IPS-15b (cell line): ENCODE data around the gene UPK3BL1.
"Not testable (repeated sequence)": the region's sequence is repeated elsewhere in the genome, so short reads cannot be mapped to it uniquely, and the experiment has no call there.

Experiments used
- H3K27me3 ChIP-seq: one replicate; pipeline ENCODE4 v1.6.1; 2013; ENCODE audit warnings: low read length; ENCODE audit not compliant: control insufficient read depth, insufficient read depth
- H3K36me3 ChIP-seq: one replicate; pipeline ENCODE4 v1.6.1; 2013; ENCODE audit warnings: low read length; ENCODE audit not compliant: control insufficient read depth, insufficient read depth
- H3K4me1 ChIP-seq: one replicate; pipeline ENCODE4 v1.6.1; 2013; ENCODE audit warnings: mild to moderate bottlenecking, low read length; ENCODE audit not compliant: control insufficient read depth, insufficient read depth
- H3K4me3 ChIP-seq: one replicate; pipeline ENCODE4 v1.5.1; 2013; ENCODE audit warnings: low read depth, low read length
- H3K9ac ChIP-seq: one replicate; pipeline ENCODE4 v1.6.1; 2013; ENCODE audit warnings: low read depth, mild to moderate bottlenecking, low read length
- H3K9me3 ChIP-seq: one replicate; pipeline ENCODE4 v1.6.1; 2013; ENCODE audit warnings: mild to moderate bottlenecking, low read length; ENCODE audit not compliant: control insufficient read depth, insufficient read depth

The UPK3BL1 gene, protein sequence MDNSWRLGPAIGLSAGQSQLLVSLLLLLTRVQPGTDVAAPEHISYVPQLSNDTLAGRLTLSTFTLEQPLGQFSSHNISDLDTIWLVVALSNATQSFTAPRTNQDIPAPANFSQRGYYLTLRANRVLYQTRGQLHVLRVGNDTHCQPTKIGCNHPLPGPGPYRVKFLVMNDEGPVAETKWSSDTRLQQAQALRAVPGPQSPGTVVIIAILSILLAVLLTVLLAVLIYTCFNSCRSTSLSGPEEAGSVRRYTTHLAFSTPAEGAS

DNA sequence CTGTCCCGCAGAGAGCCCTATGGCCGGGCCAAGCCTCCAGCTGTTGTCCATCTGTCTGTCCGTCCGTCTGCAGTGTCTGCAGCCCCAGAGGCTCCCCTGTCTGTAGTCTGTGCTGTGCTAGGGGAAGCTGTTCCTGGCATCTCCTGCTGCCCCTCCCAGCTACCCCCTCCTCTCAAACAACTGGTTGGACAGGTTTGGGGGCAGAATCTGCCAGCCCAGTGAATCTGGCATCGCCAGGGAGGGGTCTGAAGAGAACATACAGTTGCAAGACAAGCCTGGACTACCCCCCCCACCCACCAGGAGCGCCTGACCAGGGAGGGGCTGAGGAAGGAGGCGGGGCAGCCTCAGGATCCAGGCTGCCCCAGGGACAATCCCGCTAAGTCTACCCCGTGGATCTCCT lies at the start of gene UPK3BL1:
Gene UPK3BL1, minus strand, starts transcription at position 101 of the 400 bp plus-strand sequence. Its CDS starts 50 bp downstream, at position 51.
- not testable (repeated sequence) for H3K27me3 ChIP-seq, H3K4me3 ChIP-seq, H3K4me1 ChIP-seq, H3K9ac ChIP-seq, H3K36me3 ChIP-seq, H3K9me3 ChIP-seq

DNA sequence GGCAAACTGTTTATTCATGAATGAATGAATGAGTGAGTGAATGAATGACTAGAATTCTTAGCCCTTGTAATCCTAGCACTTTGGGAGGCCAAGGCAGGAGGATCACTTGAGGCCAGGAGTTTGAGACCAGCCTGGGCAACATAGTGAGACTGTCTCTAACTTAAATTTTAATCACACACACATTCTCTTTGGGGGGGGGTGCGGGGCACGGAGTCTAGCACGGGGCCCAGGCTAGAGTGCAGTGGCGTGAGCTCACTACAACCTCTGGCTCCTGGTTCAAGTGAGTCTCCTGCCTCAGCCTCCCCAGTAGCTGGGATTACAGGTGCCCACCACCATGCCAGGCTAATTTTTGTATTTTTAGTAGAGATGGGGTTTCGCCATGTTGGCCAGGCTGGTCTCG lies 48.0 kb upstream of the UPK3BL1 start:
- H3K4me1 ChIP-seq, H3K36me3 ChIP-seq, H3K4me3 ChIP-seq, H3K9me3 ChIP-seq, H3K27me3 ChIP-seq, H3K9ac ChIP-seq: not testable (repeated sequence)

DNA sequence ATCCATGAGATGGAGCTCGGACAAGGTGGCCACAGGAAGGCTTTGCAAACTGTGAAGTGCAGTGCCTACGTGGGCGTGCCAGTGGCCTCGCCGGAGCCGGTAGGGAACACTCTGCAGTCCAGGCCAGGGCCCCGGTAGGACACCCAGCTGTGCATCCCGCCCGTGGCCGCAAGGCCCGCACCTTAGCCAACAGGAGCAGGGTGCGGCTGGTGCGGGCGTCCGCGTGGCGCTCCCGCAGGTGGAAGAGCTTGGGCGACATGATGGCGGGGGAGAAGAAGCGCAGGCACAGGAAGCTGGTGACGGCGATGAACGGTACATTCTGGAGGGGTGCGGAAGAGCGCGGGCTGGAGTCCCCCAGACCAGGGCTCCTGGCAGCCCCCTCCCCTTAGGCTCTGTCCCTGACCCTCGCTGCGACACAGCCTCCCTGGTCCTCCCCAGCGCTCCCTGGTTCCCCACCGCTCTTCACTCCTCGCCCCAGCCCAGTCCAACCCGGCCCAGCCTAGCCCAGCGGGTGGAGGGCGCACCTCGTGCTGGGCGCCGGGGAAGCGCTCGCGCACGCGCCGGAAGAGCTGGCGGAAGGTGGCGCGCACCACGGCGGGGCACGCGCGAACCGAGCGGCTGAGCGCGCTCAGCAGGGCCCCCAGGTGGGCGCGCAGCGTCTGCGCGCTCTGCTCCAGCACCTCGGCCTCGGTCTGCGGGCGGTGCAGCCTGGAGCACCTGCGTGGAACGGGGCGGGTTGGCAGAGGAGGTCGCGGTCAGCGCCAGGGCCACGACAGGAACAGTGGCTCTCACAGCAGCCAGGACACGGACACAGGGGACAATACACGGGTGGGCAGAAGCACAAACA lies 47.1 kb upstream of the UPK3BL1 start:
- not testable (repeated sequence) for H3K4me3 ChIP-seq, H3K4me1 ChIP-seq, H3K9me3 ChIP-seq, H3K27me3 ChIP-seq, H3K36me3 ChIP-seq, H3K9ac ChIP-seq

DNA sequence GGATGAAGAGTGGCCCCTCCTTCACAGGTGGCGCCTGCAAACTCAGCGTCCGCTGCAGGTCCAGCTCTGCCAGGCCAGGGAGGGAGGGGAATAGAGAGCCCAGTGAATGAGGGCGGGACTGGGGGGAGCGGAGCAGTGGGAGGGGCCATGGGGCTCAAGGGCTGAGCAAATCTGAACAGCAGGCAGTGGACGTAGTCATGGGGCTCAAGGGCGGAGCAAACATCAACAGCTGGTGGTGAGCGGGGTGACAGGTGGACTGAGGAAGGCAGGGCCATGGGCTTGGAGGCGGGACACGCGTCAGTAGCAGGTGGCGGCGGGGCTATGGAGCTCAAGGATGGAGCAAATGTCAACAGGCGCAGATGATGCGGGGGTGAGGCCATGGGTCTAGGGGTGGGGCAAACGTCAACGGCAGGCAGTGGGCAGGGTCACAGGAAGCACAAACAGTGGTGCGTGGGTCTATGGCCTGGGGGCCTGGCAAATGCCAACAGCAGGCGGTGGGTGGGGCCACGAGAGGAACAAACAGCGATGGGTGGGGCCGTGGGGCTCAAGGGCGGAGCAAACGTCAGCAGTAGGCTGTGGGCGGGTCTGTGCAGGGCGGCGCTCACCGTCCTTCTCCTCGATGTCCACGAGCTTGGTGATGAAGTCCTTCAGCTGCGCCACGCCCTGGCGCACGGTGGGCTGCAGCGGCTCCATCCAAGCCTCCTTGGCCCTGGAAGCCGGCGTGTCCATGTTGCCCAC lies 45.9 kb upstream of the UPK3BL1 start:
- H3K36me3 ChIP-seq, H3K9ac ChIP-seq, H3K9me3 ChIP-seq, H3K4me3 ChIP-seq, H3K4me1 ChIP-seq, H3K27me3 ChIP-seq: not testable (repeated sequence)

DNA sequence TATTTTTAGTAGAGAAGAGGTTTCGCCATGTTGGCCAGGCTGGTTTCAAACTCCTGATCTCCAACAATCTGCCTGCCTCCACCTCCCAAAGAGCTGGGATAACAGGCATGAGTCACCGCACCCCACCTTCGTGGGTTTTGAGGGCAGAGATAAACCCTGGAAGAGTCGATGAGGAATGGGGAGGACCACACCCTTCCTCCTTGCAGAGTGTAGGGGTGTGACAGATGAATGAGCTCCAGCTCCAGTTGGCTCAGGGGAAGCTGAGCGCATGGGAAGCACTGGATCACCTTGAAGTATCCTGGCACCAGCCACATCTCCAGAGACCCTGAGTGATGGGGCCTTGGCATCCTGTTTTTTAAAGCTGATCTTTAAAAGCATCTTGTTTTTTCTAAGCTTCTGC lies 40.0 kb upstream of the UPK3BL1 start:
- not testable (repeated sequence) for H3K27me3 ChIP-seq, H3K4me1 ChIP-seq, H3K9me3 ChIP-seq, H3K36me3 ChIP-seq, H3K9ac ChIP-seq, H3K4me3 ChIP-seq

DNA sequence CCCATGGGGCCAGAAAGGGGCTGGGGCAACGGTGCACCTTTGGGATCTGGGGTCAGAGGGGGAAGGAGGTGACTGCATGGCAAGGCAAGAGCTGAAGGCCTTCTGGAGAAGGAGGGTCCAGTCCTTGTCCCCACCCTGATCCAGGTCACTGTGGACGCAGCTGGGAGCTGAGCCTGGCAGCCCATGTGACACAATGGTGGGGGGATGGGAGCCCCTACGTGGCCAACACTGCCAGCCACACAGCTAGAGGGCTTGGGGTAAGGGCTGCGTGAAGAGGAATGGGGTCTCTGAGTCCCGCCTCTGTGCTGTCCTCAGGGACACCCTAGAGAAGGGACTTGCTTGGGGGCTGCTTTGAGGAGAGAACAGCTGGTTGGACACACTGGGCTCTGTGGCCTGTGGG lies 38.2 kb upstream of the UPK3BL1 start:
- H3K9ac ChIP-seq, H3K9me3 ChIP-seq, H3K27me3 ChIP-seq, H3K4me3 ChIP-seq, H3K36me3 ChIP-seq, H3K4me1 ChIP-seq: not testable (repeated sequence)

DNA sequence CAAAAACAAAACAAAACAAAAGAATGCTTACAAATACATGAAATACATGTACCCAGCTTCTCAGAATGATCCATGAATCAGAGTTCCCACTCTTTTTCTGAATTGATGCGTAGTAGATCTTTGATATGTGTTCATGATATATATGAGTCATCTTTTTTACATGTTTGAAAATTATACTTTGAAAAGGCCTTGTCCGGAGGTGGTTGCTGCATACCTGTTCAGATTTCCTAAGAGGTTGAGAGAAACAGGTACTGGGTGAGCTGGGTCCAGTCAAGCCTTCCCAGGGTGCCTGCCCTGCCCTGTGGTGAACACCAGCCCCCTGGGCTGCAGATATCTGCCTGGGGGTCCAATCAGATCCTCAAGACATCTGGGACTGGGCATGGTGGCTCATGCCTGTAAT lies 33.0 kb upstream of the UPK3BL1 start:
- not testable (repeated sequence) for H3K9ac ChIP-seq, H3K9me3 ChIP-seq, H3K27me3 ChIP-seq, H3K36me3 ChIP-seq, H3K4me3 ChIP-seq, H3K4me1 ChIP-seq

DNA sequence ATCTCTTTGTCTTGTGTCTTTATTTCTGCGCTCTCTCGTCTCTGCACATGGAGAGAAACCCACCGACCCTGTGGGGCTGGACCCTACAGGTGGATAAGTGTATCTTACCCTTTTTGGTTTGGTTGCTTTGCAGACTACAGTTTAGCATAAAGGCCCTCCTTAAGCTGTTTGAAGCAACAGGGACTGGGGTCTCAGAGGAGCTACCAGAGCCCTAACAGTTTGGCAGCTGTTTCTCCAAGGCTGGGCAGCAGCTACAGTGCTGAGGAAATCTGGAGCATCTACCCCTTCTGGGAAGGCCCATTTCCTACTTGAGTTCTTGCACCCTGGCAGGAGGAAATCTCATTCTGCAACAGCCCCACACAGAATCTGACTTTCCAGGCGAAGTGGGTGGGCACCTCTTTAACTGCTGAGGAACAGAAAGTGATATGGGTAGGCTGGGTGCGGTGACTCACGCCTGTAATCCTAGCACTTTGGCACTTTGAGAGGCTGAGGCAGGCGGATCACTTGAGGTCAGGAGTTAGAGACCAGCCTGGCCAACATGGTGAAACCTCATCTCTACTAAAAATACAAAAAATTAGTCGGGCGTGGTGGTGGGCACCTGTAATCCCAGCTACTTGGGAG lies 31.0 kb upstream of the UPK3BL1 start:
- H3K4me1 ChIP-seq, H3K27me3 ChIP-seq, H3K9me3 ChIP-seq, H3K4me3 ChIP-seq, H3K9ac ChIP-seq, H3K36me3 ChIP-seq: not testable (repeated sequence)

DNA sequence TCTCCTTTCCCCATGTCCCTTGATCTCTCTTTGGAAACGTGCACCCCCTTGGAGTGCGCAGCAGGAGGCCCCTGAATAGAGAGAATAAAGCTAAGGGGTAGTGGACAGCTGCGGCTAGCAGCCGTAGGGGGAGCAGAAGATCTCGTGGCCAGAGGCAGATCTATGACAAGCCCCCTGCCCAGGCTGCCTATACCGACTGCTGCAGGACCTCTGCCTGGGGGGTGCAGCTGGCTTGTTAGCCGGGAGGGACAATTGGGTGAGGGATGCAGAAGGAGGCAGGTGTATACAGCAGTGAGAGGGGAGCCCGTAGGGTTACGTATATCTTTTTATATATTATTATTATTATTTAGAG lies 29.3 kb upstream of the UPK3BL1 start:
- H3K4me3 ChIP-seq, H3K36me3 ChIP-seq, H3K9me3 ChIP-seq, H3K4me1 ChIP-seq, H3K27me3 ChIP-seq, H3K9ac ChIP-seq: not testable (repeated sequence)

DNA sequence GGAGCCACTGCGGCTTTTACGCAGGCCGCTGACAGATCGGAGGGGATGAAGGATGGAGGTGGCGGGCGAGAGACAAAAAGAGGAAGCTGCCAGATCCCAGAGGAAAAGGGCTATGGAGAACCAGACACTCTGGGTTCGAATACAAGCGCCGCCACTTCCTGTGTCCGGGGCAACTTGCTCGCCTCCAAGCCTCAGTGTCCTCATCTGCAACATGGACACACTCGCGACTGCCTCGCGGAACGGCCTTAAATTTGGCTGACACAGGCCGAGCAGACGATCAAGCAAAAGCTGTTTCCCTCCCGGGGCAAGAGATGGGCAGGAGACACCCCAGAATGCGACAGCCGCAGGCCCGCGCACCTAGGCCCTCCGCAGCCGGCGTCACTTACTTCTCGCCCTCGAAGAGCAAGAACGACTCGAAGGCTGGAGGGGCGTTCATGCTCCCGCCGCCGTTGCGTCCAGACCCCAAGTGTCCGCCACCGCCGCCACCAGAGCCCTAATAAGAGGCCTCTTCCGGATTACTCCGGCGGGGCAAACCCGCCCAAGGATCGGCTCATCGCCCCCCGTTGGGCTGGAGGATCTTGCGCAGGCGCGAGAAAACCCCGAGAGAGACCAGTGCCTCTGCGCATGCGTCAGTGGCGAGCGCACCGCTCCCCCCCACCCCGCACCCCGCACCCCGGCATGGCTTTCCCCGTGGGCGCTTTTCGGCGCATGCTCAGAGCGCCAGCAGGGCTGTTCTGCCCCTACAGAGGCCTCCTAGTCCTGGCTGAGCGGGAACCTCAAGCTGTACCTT lies 28.8 kb upstream of the UPK3BL1 start, which contains the start of gene POLR2J2:
Gene POLR2J2, minus strand, starts transcription at position 498 of the 790 bp plus-strand sequence. Its CDS starts 62 bp downstream, at position 436.
- not testable (repeated sequence) for H3K36me3 ChIP-seq, H3K9ac ChIP-seq, H3K9me3 ChIP-seq, H3K4me1 ChIP-seq, H3K27me3 ChIP-seq, H3K4me3 ChIP-seq

DNA sequence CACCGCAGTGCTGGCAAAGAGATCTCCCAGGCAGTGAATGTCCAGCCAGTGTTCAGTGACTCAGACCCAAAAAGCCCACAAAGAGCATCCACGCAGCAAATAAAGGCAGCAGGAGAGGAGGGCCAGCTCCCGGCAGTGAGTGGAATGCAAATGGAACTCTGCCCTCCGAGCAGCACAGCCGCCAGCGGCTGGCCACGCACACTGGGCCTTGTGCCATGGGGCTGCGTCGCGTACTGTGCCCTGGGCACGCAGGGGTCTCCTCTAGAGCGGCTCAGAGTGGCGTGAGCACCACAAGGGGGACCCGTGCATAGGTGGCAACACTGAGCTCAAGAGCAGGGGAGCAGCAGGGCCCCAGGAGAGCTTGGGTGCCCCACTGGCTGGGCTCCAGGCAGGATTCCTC lies 24.9 kb upstream of the UPK3BL1 start:
- not testable (repeated sequence) for H3K4me1 ChIP-seq, H3K4me3 ChIP-seq, H3K9me3 ChIP-seq, H3K36me3 ChIP-seq, H3K27me3 ChIP-seq, H3K9ac ChIP-seq
